ENCODE measurements around the gene DSTN.

GRCh38 chr20:17579369-17580039, 9.6 kb downstream of the DSTN start:
- no peak for TF ChIP-seq CTCF (IDR thresholded peaks at IDR 0.05; ENCODE audit: extremely low read depth in 1 of 2, insufficient read depth in 1 of 2, low read depth in 1 of 2, low read length in 2 of 2)
- no peak for TF ChIP-seq EZH2 (IDR thresholded peaks at IDR 0.05; ENCODE audit: borderline replicate concordance, low read depth, low read length, severe bottlenecking)
- no peak for TF ChIP-seq POLR2AphosphoS5 (IDR thresholded peaks at IDR 0.05; ENCODE audit: insufficient read depth, low read depth, low read length)
- no peak for TF ChIP-seq MAX (IDR thresholded peaks at IDR 0.05; ENCODE audit: insufficient read depth, insufficient read length)

Data from endothelial cell of umbilical vein (primary cell).